ENCODE measurements around the gene TENM4.

The TENM4 gene

DNA sequence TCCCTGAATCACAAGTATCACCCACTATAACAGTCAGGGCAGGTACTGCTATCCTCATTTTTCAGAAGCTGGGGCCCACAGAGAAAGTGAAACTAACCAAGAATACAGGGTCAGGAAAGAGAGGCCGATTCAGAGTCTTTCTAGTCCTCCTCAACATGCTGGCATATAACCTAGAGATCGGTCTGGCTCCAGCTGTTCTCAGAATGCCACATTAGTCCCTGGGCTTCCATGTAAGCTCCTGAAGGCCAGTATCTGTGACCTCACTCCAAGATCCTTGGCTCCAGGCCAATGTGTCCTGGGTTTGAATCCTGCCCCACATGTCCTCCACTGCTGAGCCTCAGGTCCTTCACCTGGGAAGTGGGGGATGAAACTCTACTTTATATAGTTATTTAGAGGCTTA, 50.4 kb downstream of the TENM4 start:
- DNase-seq (ENCODE audit: low spot score): no peak

GRCh38 chr11:79388201-79388600, 52.6 kb downstream of the TENM4 start:
- DNase-seq (ENCODE audit: low spot score): no peak

GRCh38 chr11:79383874-79384273, 57.0 kb downstream of the TENM4 start:
- no peak for DNase-seq (ENCODE audit: low spot score)

- DNase-seq (ENCODE audit: low spot score): no peak
Measured at GRCh38 chr11:79382301-79383050, 58.4 kb downstream of the TENM4 start.

DNA sequence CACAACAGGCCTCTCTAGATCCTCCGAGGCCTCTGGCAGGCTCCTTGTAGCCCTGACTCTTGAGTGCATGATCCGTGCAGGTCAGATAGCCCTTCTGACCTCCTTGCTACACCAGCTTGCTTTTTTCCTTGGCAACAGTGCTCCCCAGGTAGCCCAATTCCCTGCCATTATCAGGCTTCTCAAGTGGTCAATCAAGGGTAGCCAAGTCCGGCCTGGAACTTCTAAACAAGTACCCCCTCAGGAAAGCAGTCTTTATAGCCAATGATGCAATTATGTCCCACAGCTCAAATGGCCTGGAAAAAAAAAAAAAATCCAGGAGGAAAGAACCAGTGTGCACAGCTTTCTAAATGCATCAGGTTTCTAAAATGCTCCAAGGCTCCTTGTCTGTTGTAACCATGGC, 59.8 kb downstream of the TENM4 start:
- DNase-seq (ENCODE audit: low spot score): no peak

DNA sequence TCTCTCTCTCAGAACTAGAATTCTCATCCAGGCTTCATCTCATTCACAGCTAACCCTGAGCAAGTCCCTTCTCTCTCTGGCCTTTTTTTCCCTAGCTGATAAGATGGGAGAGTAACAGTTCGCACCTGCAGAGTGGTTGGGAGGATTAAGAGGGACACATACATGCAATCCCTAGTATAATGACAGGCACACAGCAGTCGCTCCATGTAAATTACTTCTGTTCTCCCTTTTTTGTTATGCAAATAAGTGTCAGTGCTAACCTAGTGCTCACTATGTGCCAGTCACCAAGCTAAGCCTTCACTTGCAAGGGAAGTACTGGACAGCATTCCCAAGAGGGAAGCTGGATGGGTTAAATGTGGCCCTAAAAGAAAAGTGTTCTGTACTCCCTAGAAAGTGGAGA, 63.4 kb downstream of the TENM4 start:
- DNase-seq (ENCODE audit: low spot score): no peak

GRCh38 chr11:79375818-79376550, 64.8 kb downstream of the TENM4 start:
- DNase-seq (ENCODE audit: low spot score): no peak

GRCh38 chr11:79374727-79375126, 66.1 kb downstream of the TENM4 start:
- no peak for DNase-seq (ENCODE audit: low spot score)

GRCh38 chr11:79371724-79372123, 69.1 kb downstream of the TENM4 start:
- no peak for DNase-seq (ENCODE audit: low spot score)

GRCh38 chr11:79371152-79371551, 69.7 kb downstream of the TENM4 start:
- no peak for DNase-seq (ENCODE audit: low spot score)

- DNase-seq (ENCODE audit: low spot score): no peak
Measured at GRCh38 chr11:79369055-79369454, 71.8 kb downstream of the TENM4 start.

DNA sequence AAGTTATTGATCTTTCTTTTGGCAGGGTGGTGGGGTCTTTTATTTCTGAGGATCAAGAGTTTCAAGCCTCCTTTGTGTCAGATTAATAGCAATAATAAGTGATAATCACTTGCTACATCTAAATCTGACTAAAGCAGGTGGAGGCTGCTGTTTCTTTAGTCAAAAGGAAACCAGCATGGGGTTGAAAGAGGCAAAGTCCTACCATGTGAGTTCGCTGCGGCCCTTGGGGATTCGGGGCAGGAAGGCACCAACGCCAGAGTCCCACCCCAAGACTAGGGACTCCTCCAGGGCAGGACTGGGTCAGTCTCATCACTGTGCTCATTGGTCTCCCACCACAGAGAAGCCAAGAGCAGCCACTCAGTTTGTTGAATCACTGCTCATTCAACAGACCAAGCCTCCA, 73.0 kb downstream of the TENM4 start:
- DNase-seq (ENCODE audit: low spot score): no peak

GRCh38 chr11:79366218-79366617, 74.6 kb downstream of the TENM4 start:
- DNase-seq (ENCODE audit: low spot score): no peak

- DNase-seq (ENCODE audit: low spot score): no peak
Measured at GRCh38 chr11:79363861-79364378, 76.9 kb downstream of the TENM4 start.

DNA sequence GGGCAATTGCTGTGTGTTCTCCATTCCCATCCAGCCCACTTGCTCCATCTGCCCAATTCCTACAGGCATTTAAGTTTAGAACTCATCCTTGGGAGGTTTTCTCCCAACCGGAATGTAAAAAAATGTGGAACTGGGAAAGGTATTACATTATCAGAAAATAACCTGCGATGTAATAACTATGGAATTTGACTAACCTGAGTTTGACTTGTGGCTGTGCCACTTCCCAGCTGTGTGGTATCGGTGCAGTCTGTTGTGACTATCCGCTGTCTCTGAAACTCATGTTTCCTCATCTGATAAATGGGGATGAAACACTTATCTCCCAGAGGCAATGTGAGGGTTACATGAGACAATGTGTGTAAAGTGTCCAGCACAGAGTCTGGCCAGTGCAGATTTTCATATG, 77.6 kb downstream of the TENM4 start:
- no peak for DNase-seq (ENCODE audit: low spot score)

- no peak for DNase-seq (ENCODE audit: low spot score)
Measured at GRCh38 chr11:79362821-79363220, 78.0 kb downstream of the TENM4 start.

DNA sequence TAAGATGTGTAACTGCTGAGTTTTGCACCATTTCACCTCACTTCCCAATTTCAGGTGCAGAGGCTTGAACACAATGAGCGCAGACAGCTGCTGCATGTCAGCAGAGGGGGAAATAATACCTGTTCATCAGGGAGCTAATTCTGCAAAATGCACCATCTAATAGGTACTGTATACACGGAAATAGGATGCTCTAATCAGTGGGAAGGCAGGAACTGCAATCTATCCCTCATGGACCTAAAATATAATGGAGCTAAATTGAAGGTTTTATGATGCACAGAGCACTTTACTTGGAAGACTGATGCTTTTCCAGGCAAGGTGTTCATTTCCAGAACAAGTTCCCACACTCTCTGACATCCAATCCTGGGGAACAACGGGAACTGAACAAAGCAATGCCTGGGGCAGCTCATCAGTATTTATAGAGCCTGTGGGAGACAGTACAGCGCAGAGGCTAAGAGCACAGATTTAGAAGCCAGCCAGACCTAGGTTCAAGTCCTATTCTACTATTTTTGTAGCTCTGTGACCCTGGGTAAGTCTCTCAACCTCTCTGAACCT, 78.5 kb downstream of the TENM4 start:
- no peak for DNase-seq (ENCODE audit: low spot score)

- DNase-seq (ENCODE audit: low spot score): no peak
Measured at GRCh38 chr11:79358258-79358657, 82.6 kb downstream of the TENM4 start.

DNA sequence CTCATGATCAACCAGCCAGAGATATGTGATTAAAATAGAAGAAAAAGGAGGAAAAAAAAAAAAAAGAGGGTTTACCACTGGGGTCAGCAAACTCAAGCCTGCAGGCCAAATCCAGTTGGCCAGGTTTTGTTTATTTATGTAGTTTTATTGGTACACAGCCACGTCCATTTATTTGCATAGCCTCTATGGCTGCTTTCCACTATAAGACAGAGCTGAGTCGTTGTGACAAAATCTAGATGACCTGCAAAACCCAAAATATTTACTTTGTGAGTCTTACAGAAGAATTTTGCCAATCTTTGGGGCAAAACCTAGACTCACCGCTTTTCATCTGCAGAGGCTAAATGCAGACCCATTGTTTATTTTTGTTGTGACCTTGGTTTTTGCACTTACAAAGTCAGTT, 87.1 kb downstream of the TENM4 start:
- DNase-seq (ENCODE audit: low spot score): no peak

- DNase-seq (ENCODE audit: low spot score): no peak
Measured at GRCh38 chr11:79352349-79352703, 88.5 kb downstream of the TENM4 start.

- DNase-seq (ENCODE audit: low spot score): no peak
Measured at GRCh38 chr11:79348976-79349682, 91.7 kb downstream of the TENM4 start.

DNA sequence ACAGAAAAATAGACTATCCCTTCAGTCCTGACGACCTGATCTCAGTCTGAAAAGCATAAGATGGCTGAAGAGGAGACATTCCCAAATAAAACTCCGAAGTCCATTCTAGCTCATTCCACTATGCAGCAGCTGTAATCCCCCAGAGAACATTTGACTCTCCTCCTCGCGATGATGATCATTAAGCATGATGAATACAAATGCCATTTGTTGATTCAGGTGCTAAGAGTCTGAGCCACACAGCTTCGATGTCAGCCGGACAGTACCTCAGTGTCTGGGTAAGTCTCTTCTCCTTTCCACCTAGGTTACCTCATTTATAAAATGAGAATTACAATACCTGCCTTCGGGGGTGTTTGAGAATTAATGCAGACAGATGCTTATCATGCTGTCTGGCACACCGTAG, 94.8 kb downstream of the TENM4 start:
- no peak for DNase-seq (ENCODE audit: low spot score)

Measured in cerebellar cortex (tissue), 1 donor.